NOMO-1 treated with DMSO at 0.1 percent for 48 hours (cell line): ENCODE measurements around the gene GNS.

Experiments used
- DNase-seq: peaks from one replicate; lab custom pipeline; 2025; ENCODE audit not compliant: unreplicated experiment; lab: John Stamatoyannopoulos, UW

Gene GNS

DNA sequence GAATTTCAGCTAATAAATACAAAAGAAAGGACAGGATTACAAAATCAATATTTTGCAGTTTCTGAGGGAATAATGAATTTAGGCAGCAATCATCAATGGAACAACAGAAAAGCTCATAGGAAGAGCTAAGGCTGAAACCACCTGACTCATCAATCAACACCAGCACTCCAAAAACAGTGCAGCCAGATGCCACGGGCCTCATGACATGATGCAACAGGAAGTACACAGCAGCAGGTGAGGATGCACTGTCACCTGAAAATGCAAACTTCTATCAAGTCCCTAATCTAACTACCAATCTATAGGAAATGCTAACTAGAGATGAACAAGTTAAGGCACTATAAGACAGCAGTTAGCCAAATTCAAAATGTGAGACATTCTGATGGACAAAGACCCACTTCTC is 21.7 kb downstream of the GNS start:
- DNase-seq, result no peak

DNA sequence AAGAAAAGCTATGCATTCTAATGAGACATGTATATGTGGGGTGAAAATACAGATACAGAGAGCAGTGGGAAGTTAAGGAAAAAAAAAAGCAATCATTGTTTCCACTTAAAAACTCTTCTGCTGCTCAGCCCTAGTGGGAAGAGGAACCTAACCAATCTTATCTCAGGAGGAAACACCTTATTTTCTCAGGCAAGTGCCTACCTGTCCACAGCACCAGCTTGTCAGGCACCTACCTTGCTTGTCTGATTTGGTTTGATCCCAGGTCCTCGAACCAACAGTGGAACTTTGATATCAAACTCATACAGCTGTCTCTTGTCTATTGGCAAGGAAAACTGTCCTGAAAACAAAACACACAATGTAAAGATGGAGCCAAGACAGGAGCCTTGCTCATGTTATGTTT is 22.4 kb downstream of the GNS start:
- no peak for DNase-seq

DNA sequence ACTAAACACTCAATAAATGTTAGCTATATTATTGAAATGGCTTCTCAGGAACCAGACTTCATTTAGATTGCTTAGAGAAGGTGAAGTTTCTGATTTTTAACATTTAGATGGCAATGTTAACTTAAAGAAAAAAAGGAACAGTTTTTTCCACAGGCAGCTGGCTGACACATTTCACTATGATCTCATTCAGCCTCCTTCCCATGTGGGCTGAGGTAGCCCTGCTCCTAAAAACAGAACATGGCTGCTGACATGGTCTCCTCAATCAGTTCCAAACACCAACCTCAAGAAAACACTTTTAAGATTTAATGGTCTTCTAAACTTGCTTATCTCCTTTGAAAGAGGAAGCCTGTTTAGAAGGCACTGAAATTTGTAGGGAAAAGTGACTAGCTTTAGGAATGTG is 23.8 kb downstream of the GNS start:
- DNase-seq, result no peak

DNA sequence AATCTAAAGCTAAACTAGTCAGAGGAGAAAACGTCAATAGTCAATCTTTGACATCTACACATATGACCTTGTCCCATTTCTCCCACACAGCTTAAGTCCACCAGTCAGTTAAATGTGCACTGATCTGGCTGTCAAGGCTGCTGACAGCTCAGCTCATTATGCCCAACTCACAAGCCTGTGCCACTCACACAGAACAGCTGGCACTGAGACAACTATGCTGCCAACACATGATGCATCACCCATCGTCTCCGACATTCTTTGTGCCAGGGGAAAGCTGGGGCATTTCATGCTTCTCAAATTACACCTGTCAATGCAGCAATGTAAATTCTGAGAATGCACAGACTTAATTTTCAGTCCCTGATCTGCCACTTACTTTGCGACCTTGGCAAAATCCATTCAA is 25.3 kb downstream of the GNS start:
- no peak for DNase-seq

DNA sequence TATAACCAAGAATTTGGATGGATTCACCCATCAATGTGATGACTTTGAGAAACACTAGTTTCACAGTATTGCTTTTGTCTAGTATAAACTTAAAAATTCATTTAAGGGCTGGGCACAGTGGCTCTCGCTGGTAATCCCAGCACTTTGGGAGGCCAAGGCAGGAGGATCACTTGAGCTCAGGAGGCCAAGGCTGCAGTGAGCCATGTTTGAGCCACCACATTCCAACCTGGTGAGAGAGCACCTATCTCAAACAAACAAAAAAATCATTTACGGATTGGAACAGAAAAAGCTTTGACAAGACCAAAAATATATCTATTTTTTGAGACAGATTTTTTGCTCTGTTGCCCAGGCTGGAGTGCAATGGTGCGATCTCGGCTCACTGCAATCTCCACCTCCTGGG is 27.5 kb downstream of the GNS start:
- DNase-seq, result no peak

DNA sequence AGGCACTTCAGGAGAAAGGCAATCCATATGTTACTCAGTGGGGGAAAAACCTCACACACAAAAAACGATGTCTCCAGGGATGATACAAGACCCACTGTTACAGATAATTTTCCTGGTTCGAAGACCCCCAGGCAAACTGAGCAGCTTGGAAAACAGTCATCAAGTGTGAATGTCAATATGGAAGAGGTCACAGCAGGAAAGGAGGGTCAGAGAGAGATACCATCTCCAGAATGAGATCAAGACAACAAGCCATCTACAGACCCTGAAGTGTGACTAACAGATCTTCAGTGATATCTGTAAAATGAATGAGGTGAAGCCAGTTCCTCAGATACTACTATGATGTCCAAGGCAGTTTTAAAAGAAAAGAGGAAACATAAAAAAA is 28.6 kb downstream of the GNS start:
- peak; percentile 38 for DNase-seq

GRCh38 chr12:64729909-64730587 is 29.2 kb downstream of the GNS start:
- peak; percentile 75 for DNase-seq

DNA sequence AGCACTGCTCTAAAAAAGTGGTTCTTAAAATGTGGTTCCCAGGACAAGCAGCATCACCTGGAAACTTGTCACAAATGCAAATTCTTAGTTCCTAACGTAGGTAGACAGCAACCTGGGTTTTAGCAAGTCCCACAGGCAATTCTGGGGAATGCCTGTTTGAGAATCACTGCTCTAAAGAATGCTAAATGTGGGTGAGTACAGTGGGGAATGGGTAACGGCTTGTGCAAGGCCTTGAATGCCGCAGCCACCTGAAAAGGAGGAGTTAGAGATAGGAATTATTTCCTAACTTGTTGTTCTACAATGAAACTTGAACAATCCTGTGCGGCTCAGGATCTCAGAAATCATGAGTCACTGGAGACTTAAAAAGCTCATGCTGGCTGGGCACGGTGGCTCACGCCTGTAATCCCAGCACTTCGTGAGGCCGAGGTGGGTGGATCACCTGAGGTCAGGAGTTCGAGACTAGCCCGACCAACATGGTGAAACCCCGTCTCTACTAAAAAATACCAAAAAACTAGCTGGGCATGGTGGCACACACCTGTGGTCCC is 34.9 kb downstream of the GNS start:
- no peak for DNase-seq

GRCh38 chr12:64723630-64724029 is 35.6 kb downstream of the GNS start:
- no peak for DNase-seq

DNA sequence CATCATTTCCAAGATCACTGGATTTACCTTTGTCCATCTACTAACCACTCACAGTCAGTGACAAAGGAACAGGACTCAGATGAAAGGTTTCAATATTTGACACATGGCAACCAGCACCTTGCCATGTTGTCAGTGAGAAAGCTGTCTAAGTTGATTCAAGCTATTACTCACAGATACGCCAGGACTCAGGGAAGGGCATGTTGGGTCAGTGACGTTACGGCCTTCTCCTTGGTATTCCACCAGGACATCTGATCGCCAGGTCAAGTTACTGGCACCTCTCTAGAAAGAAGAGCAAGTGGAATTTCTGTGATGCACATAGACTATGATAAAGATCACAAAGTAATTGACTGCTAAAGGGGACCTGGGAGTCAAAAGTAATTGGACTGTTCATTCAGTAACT is 36.4 kb downstream of the GNS start:
- DNase-seq, result no peak

DNA sequence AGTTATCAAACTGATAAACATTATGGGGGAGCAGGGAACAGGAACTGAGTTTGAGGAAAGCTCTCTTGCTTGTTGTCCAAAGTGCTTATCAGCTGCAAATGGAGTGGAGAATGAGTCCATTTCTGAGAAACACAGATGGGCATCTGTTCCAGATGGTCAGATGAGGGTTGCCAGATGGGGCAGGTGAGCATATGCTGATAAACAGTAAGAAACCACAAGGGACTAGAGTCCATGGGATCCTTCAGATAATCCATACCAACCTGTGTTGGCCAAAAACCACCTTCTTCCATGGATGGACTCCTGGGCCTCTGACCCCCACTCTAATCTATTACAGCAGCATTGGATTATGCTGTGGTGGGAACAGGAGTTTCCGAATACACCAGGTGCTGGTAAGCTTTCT is 38.3 kb downstream of the GNS start:
- DNase-seq, result no peak

DNA sequence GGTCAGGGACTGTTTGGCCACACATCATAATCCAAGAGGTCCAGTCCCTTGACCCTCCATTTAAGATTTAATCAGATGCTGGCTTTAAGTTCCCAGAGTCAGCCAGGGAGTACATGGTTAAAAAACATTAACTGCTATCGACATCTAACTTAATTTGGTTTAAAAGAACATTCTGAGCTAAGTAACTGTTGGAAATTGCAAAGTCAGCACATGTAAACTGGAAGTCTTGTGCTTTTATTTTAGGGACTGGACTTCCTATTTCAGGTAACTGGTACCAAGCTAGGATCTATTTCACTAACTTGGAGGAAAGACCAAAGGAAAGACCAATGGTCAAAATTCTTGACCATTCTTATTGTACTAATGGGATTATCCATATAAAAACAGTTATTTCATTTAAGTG is 40.6 kb downstream of the GNS start:
- DNase-seq, result no peak

- no peak for DNase-seq
Observed at GRCh38 chr12:64716839-64717455, 42.3 kb downstream of the GNS start.

- DNase-seq, result no peak
Observed at GRCh38 chr12:64716371-64716770, 42.8 kb downstream of the GNS start.

DNA sequence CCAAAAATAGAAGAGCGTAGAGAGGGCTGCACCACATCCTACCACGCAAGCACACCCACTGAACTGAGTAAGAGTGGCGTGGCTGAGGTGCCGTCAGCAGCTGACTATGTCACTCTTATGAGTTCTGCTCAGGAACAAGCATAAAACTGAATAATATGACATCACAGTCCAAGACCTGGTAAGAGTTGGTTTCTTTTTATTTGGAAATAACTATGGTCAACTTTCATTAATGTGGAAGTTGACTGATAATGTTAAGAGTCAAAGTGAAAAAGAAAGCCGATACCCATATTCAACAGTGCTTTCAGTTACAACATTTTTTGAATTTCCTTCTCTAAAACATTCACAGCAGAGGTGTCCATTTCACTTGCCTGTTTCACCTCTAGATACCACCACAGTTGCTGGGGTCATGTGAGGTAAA is 44.6 kb downstream of the GNS start:
- DNase-seq, result peak; percentile 21

DNA sequence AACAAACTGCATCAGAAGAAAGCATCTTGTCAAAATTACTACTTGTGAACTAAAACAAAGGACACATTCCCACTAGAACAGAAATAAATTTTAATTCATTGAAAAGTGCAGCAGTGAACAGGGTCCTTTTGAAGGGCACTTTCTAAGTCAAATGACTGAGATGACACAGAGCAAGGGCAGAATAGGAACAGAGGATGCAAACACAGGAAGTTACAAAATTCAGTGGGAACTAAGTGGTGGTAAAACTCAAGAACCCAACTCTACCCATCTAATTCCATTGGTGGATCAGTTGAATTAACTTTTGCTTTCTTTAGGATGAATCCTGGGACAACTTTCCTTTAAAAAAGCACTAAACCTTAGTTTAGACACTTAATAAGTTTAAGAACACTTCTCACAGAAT is 45.8 kb downstream of the GNS start:
- DNase-seq, result peak; percentile 43

GRCh38 chr12:64709429-64709828 is 49.8 kb downstream of the GNS start:
- no peak for DNase-seq

- DNase-seq, result no peak
Observed at GRCh38 chr12:64707926-64708325, 51.3 kb downstream of the GNS start.

DNA sequence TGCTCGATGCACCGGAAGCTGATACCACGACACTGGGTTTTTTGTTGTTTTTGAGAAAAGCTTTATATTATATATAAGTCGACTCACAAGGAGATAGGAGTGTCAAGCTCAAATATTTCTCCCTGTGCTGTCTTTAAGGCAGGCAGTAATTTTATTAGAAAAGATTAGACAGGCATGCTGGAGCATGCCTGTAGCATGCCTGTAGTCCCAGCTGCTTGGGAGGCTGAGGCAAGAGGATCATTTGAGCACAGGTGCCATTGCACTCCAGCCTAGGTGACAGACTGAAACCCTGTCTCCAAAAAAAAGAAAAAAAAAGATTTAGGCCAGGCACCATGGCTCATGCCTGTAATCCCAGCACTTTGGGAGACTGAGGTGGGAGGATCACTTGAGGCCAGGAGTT is 51.8 kb downstream of the GNS start:
- DNase-seq, result no peak

GRCh38 chr12:64706857-64707256 is 52.3 kb downstream of the GNS start:
- DNase-seq, result no peak

GRCh38 chr12:64706306-64706705 is 52.9 kb downstream of the GNS start:
- no peak for DNase-seq

DNA sequence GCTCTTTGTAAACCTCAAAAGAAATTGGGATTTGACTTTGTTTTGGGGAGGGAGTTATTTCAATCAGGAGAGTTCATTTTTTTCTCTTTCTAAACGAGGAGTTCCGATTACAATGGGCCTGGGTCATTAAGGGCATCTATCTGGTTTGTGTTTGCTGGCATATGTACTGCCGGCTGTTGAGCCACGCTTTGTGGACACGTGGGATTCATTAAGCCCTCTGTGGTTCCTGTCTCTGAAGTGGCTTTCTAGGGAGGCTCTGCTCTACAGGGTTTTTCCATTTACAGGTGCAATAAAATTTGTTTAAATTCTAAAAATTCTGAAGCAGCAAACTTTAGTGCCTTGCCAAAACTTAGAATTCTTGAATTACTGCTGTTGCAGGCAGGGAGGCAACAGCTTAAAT is 57.9 kb downstream of the GNS start:
- no peak for DNase-seq

DNA sequence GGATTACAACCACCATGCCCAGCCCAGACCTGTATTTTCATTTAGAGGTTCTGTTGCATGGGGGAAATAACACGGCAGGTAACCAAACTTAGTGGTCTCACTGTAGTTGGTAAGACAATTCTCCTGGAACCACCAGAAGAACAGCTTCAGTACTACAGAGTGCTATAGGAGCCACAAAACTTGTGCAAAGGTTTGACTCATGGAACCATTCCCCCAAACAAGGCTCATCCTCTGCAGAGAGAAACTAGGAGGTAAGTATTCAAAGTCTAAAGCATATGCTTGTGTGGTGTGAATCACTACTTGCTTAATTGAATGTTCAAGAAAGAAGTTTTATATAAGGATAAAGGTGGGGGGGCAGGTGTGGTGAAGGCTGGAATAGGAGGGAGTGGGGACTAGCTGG is 58.7 kb downstream of the GNS start:
- DNase-seq, result no peak
